ENCODE results near the gene ILKAP.

The ILKAP gene

DNA sequence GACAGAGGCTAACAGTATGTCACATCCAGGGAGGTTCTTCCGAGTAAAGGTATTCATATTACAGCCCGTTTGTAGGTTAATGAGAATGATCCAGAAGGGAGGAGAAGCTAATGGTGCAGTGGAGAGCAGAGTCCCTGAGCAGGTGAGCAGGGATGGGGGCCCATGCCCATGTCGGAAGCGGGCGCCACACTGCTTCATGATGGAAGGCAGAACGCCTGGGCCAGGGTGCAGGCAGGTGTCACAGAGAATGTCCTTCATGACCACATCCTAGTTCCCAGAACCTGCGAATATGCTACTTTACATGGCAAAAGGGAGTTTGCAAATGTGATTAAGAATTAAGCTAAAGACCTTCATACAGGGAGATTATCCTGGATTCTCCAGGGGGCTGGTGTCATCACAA lies 32.4 kb upstream of the ILKAP start:
- peaks cover 67% of the 10 kb centered on the region for H3K27me3 ChIP-seq (ENCODE audit: insufficient read depth, low read length)

DNA sequence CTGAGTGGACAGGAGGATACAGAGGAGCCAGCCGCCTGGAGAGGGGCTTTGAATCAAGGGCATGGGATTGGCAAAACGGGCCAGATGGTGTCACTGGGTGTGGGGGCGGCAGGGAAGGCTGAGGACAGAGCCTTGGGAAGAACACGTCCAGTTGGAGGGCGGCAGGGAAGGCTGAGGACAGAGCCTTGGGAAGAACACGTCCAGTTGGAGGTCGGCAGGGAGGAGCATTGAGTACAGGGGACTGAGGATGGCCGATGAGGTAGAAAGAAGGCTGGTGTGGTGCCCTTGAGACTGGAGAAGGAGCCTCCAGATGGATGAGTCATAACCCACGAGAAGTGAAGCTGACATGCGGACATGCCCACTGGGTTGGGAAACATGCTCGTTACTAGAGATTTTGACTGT lies 31.8 kb upstream of the ILKAP start:
- Histone ChIP-seq H3K27ac (ENCODE audit: low read depth, low read length) (no peak overlapping the region), H3K9me3 (ENCODE audit: insufficient read depth, low read depth, low read length) (0 out of 2 replicates have a peak, but pooled peaks cover 5% of the 10 kb centered on the region), H3K4me3 (ENCODE audit: low read length) (no peak overlapping the region), H3K9ac (ENCODE audit: low read depth, low read length) (no peak overlapping the region), H3K27me3 (ENCODE audit: insufficient read depth, low read length) (peaks cover 70% of the 10 kb centered on the region), H3K4me1 (ENCODE audit: insufficient read depth, low read length) (no peaks in the 10 kb centered on the region), H3K36me3 (ENCODE audit: insufficient read depth, low read length) (no peaks in the 10 kb centered on the region)
- WGBS, result 66% methylated on average over 11 of the region's 11 CpGs

More for the DNA sequence above, 32.4 kb upstream of the ILKAP start:
- Histone ChIP-seq H3K9ac (ENCODE audit: low read depth, low read length) (no peak overlapping the region), H3K4me3 (ENCODE audit: low read length) (no peak overlapping the region), H3K27ac (ENCODE audit: low read depth, low read length) (no peak overlapping the region), H3K36me3 (ENCODE audit: insufficient read depth, low read length) (no peaks in the 10 kb centered on the region), H3K9me3 (ENCODE audit: insufficient read depth, low read depth, low read length) (0 out of 2 replicates have a peak, but pooled peaks cover 5% of the 10 kb centered on the region), H3K4me1 (ENCODE audit: insufficient read depth, low read length) (no peaks in the 10 kb centered on the region)
- WGBS, result 79% methylated on average over 7 of the region's 7 CpGs

DNA sequence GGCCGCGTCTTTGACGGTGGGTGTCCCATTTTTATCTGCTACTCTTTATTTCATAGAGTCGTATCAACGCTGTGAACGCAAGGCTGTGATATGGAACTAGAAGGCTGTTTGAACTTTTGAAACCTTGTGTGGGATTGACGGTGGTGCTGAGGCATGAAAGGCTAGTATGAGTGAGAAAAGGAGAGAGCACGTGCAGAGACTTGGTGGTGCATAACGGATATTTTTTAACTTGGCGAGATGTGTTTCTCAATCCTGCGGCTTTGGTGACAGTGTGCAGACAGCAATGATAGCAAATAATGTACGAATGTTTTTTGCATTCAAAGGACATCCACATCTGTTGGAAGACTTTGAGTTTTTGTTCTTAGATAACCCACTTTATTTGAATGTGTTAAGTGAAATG lies 30.1 kb upstream of the ILKAP start:
- no peaks in the 10 kb centered on the region for H3K4me1 ChIP-seq (ENCODE audit: insufficient read depth, low read length)
- peaks cover 68% of the 10 kb centered on the region for H3K27me3 ChIP-seq (ENCODE audit: insufficient read depth, low read length)
- WGBS, result 85% methylated on average over 11 of the region's 12 CpGs
- no peak overlapping the region for H3K27ac ChIP-seq (ENCODE audit: low read depth, low read length)
- H3K9me3 ChIP-seq (ENCODE audit: insufficient read depth, low read depth, low read length), result 0 out of 2 replicates have a peak, but pooled peaks cover under 1% of the 10 kb centered on the region
- H3K4me3 ChIP-seq (ENCODE audit: low read length), result no peak overlapping the region
- H3K9ac ChIP-seq (ENCODE audit: low read depth, low read length), result no peak overlapping the region
- no peaks in the 10 kb centered on the region for H3K36me3 ChIP-seq (ENCODE audit: insufficient read depth, low read length)

DNA sequence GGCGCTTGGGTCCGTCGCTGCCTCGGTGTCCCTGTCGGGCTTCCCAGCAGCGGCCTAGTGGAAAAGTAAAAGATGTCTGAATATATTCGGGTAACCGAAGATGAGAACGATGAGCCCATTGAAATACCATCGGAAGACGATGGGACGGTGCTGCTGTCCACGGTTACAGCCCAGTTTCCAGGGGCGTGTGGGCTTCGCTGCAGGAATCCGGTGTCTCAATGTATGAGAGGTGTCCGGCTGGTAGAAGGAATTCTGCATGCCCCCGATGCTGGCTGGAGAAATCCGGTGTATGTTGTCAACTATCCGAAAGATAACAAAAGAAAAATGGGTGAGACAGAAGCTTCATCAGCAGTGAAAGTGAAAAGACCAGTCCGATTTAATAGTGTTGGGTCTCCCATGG lies 28.3 kb upstream of the ILKAP start:
- Histone ChIP-seq H3K9ac (ENCODE audit: low read depth, low read length) (no peak overlapping the region), H3K4me3 (ENCODE audit: low read length) (peak overlapping the region; percentile 61), H3K4me1 (ENCODE audit: insufficient read depth, low read length) (no peaks in the 10 kb centered on the region), H3K27ac (ENCODE audit: low read depth, low read length) (no peak overlapping the region), H3K27me3 (ENCODE audit: insufficient read depth, low read length) (peaks cover 49% of the 10 kb centered on the region), H3K9me3 (ENCODE audit: insufficient read depth, low read depth, low read length) (no peaks in the 10 kb centered on the region), H3K36me3 (ENCODE audit: insufficient read depth, low read length) (no peaks in the 10 kb centered on the region)
- WGBS, result 84% methylated on average over 21 of the region's 21 CpGs

DNA sequence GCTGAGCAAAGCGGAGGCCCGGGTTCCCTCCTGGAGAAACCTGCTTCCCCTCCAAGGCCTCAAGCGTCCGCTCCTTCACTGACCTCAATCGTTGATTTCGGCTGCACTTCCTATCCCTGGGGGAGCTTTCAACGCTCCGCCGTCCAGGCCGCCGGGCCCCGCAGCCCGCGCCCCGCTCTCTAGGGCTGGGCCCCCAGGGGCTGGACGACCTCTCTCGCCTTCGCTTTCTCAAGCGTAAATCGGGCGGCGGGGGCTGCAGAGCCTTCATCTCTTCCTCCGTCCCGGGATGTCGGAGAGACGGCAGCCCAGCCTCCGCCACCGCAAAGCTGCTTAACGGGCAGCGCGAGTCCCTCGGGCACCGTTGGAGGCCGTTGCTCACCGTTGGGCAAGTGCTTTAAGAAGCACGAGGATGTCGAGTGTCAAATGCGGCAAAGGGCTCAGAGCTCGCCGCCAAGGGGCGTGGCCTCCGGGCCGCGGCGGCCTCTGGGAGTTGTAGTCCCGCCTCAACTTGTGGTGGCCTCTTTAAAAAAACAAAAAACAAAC lies 27.8 kb upstream of the ILKAP start:
- no peaks in the 10 kb centered on the region for H3K36me3 ChIP-seq (ENCODE audit: insufficient read depth, low read length)
- 45% methylated on average over 46 of the region's 46 CpGs for whole genome bisulfite sequencing
- H3K27me3 ChIP-seq (ENCODE audit: insufficient read depth, low read length), result peaks cover 45% of the 10 kb centered on the region
- no peaks in the 10 kb centered on the region for H3K4me1 ChIP-seq (ENCODE audit: insufficient read depth, low read length)
- no peaks in the 10 kb centered on the region for H3K9me3 ChIP-seq (ENCODE audit: insufficient read depth, low read depth, low read length)
- H3K4me3 ChIP-seq (ENCODE audit: low read length), result peak overlapping the region; percentile 61
- H3K9ac ChIP-seq (ENCODE audit: low read depth, low read length), result no peak overlapping the region
- H3K27ac ChIP-seq (ENCODE audit: low read depth, low read length), result no peak overlapping the region

DNA sequence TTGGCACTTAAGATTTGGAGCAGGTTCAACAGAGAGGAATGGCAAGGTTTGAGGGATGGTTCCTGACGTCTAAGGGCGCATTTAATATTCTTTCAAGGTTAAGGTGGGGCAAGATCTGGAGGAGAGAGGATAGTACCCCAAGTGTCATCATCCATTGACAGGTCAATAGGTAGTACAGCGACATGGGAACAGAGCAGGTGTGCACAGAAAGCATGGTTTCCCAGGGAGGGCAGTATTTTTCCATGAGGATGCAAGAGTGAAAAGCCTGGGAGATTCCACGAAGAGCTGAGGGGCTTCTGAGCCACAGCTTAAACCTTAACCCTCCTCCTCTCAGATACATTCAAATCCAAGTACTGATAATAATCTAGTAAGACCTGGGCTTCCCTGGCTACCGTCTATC lies 27.2 kb upstream of the ILKAP start:
- peaks cover 38% of the 10 kb centered on the region for H3K27me3 ChIP-seq (ENCODE audit: insufficient read depth, low read length)
- WGBS, result 77% methylated on average over 5 of the region's 5 CpGs
- H3K4me3 ChIP-seq (ENCODE audit: low read length), result peak overlapping the region; percentile 61
- H3K9ac ChIP-seq (ENCODE audit: low read depth, low read length), result no peak overlapping the region
- no peaks in the 10 kb centered on the region for H3K4me1 ChIP-seq (ENCODE audit: insufficient read depth, low read length)
- no peaks in the 10 kb centered on the region for H3K36me3 ChIP-seq (ENCODE audit: insufficient read depth, low read length)
- H3K9me3 ChIP-seq (ENCODE audit: insufficient read depth, low read depth, low read length), result no peaks in the 10 kb centered on the region
- no peak overlapping the region for H3K27ac ChIP-seq (ENCODE audit: low read depth, low read length)

DNA sequence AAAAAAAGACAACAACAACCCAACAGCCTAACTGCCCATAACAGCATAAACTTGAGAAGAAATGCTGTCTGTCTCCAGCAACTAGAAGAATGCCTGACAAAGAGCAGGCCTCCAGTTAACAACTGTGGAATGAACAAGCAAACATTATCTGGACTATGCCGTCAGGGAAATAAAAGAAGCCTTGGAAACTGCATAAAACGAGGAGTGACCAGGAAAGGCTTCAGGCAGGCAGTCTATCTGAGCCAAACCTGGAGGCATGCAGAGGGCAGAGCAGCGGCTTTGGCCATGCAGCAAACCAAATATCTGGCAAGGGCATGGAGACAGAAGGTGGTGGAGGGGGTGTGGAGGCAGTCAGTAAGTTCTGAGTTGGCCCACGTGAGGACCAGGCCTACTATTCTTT lies 25.2 kb upstream of the ILKAP start:
- no peak overlapping the region for H3K9ac ChIP-seq (ENCODE audit: low read depth, low read length)
- H3K36me3 ChIP-seq (ENCODE audit: insufficient read depth, low read length), result no peaks in the 10 kb centered on the region
- no peak overlapping the region for H3K27ac ChIP-seq (ENCODE audit: low read depth, low read length)
- H3K27me3 ChIP-seq (ENCODE audit: insufficient read depth, low read length), result peaks cover 27% of the 10 kb centered on the region
- H3K9me3 ChIP-seq (ENCODE audit: insufficient read depth, low read depth, low read length), result no peaks in the 10 kb centered on the region
- WGBS, result 83% methylated on average over 4 of the region's 4 CpGs
- no peak overlapping the region for H3K4me3 ChIP-seq (ENCODE audit: low read length)
- H3K4me1 ChIP-seq (ENCODE audit: insufficient read depth, low read length), result no peaks in the 10 kb centered on the region

DNA sequence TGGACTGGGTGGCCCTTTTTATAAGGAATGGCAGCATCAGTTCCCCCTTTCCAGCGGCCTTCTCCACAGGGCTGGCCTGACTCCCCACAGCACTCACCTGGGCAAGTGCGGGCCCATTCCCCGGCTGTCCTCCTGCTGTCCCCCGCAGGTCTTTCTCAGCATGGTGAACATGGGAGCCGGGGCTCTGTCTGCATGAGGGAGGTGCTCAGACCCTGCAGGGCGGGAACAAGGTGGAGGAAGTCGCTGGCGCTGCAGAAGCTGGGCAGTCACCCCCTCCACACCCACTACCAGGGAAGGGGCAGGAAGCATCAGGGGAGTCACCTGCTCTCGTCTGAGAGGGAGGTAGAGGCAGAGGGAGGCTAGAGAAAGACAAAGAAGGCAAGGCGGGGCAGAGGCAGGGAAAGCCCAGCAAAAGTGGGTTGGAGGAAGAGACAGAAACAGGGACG lies 24.1 kb upstream of the ILKAP start:
- Histone ChIP-seq H3K4me1 (ENCODE audit: insufficient read depth, low read length) (no peaks in the 10 kb centered on the region), H3K4me3 (ENCODE audit: low read length) (no peak overlapping the region), H3K27me3 (ENCODE audit: insufficient read depth, low read length) (peaks cover 27% of the 10 kb centered on the region), H3K27ac (ENCODE audit: low read depth, low read length) (no peak overlapping the region), H3K9me3 (ENCODE audit: insufficient read depth, low read depth, low read length) (no peaks in the 10 kb centered on the region), H3K36me3 (ENCODE audit: insufficient read depth, low read length) (no peaks in the 10 kb centered on the region), H3K9ac (ENCODE audit: low read depth, low read length) (no peak overlapping the region)
- 76% methylated on average over 9 of the region's 11 CpGs for WGBS

DNA sequence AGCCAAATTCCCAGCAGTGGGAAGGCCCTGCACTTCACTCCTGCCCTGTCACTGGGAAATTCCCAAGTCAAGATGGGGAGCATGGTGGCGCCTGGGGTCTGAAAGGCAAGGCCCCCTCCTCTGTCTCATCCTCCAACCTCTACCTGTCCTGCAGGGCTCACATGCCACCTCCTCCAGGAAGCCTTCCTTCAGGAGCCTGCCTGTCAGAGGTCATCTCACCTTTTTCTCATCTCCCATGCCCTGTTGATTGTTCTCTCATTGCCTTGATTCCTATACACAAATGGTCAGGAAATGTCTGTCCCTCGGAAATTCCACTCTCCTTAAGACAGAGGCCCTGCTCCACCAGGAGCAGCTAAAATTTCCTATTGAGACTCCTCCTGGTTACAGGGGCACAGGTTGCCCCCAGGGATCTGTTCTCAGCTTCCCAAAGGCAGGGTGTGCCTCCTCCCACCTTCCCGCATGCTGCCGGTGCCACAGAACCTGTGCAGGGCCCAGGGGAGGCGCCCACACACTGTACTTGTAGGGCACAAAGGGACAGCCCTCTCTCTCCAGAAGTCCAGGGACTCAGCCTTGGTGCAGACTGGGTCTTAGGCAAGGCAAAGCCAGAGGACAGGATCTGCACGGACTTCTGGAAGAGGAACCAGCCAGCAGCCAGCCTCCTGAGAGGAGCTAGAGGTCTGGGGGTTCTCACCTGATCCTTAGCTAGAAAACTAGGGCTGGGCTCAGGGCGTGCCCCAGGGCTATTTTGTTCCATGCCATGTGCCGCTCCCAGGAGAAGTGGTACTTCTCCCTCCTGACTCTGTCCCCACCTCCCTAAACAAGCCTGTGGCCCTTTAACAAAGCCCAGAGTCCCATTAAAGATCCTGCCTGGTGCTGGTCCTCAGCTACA lies 23.4 kb upstream of the ILKAP start:
- 89% methylated on average over 8 of the region's 8 CpGs for WGBS
- peaks cover 25% of the 10 kb centered on the region for H3K27me3 ChIP-seq (ENCODE audit: insufficient read depth, low read length)
- H3K4me3 ChIP-seq (ENCODE audit: low read length), result no peak overlapping the region
- no peaks in the 10 kb centered on the region for H3K9me3 ChIP-seq (ENCODE audit: insufficient read depth, low read depth, low read length)
- H3K36me3 ChIP-seq (ENCODE audit: insufficient read depth, low read length), result no peaks in the 10 kb centered on the region
- H3K4me1 ChIP-seq (ENCODE audit: insufficient read depth, low read length), result no peaks in the 10 kb centered on the region
- H3K9ac ChIP-seq (ENCODE audit: low read depth, low read length), result no peak overlapping the region
- H3K27ac ChIP-seq (ENCODE audit: low read depth, low read length), result no peak overlapping the region

DNA sequence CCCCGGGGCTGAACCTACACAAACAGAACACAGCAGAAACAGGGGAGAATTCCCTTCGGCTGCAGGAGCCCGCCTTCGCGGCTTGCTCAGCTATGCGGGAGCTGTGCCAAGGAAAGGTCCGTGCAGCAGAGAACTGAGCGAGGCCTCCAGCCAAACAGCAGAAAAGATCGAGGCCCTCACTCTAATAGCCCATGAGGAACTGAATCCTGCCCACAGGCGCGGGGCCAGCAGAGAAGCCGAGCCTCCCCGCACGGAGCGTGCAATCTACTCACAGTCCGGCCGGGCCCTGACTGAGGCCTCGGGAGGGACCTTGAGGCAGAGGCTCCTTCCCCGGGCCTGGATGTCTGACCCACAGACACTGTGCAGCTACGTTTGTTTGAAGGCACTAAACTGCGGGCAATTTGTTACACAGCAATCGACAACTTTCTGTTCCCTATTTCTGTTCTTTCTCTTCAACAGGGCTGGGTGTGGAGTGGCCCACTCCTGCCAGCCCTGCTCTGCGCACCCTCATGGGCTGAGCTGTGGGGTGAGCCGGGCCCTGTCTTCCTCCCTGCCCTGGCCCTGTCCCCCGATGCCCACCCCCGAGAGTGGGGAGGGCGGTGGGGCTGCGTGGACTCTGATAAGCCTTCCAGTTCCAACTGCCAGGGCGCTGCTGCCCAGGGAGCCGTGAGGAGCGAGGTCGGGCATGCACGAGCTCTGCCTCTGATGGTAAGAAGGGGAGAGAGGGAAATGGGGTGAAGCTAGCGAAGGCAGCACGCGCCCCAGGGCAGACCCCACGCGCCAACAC lies 22.6 kb upstream of the ILKAP start:
- H3K9ac ChIP-seq (ENCODE audit: low read depth, low read length), result no peak overlapping the region
- H3K27ac ChIP-seq (ENCODE audit: low read depth, low read length), result no peak overlapping the region
- H3K27me3 ChIP-seq (ENCODE audit: insufficient read depth, low read length), result peaks cover 18% of the 10 kb centered on the region
- 95% methylated on average over 38 of the region's 38 CpGs for WGBS
- H3K4me1 ChIP-seq (ENCODE audit: insufficient read depth, low read length), result no peaks in the 10 kb centered on the region
- H3K36me3 ChIP-seq (ENCODE audit: insufficient read depth, low read length), result no peaks in the 10 kb centered on the region
- H3K9me3 ChIP-seq (ENCODE audit: insufficient read depth, low read depth, low read length), result no peaks in the 10 kb centered on the region
- H3K4me3 ChIP-seq (ENCODE audit: low read length), result no peak overlapping the region

DNA sequence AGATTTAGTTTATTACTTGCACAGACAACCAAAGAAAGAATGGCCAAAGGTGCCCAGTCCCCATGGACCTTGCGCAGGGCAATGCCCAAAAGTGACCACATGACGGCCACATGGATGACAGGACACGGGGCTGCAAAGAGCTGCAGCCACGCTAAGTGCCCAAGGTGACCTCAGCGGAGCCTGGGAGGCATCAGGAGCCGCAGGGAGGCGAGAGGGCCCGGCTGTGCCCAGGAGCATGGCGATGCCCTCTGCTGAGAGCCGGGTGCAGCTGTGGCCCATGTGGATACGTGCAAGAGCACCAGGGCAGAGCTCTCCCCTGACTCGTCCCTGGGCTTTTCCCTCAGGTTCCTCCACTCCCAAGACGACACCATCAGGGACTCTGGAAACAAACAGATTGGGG lies 21.6 kb upstream of the ILKAP start:
- WGBS, result 86% methylated on average over 13 of the region's 13 CpGs
- H3K9ac ChIP-seq (ENCODE audit: low read depth, low read length), result no peak overlapping the region
- H3K4me3 ChIP-seq (ENCODE audit: low read length), result no peak overlapping the region
- H3K36me3 ChIP-seq (ENCODE audit: insufficient read depth, low read length), result no peaks in the 10 kb centered on the region
- no peaks in the 10 kb centered on the region for H3K4me1 ChIP-seq (ENCODE audit: insufficient read depth, low read length)
- H3K27me3 ChIP-seq (ENCODE audit: insufficient read depth, low read length), result peaks cover 8% of the 10 kb centered on the region
- no peak overlapping the region for H3K27ac ChIP-seq (ENCODE audit: low read depth, low read length)
- peaks cover 3% of the 10 kb centered on the region; the same call in 1 of the 2 replicates for H3K9me3 ChIP-seq (ENCODE audit: insufficient read depth, low read depth, low read length)
